ENCODE measurements around the gene ANKRD34A. TPM values are rescaled to one million over a fixed set of nuclear protein-coding genes. Genes with fewer than 3 reads are reported as not detected.

ANKRD34A gene
- total and polyA plus RNA-seq, 2 of the 13 experiments (the other 11 are each of a cell fraction or from before 2014, with no cell fraction given), result 0.05 to 0.07 TPM

DNA sequence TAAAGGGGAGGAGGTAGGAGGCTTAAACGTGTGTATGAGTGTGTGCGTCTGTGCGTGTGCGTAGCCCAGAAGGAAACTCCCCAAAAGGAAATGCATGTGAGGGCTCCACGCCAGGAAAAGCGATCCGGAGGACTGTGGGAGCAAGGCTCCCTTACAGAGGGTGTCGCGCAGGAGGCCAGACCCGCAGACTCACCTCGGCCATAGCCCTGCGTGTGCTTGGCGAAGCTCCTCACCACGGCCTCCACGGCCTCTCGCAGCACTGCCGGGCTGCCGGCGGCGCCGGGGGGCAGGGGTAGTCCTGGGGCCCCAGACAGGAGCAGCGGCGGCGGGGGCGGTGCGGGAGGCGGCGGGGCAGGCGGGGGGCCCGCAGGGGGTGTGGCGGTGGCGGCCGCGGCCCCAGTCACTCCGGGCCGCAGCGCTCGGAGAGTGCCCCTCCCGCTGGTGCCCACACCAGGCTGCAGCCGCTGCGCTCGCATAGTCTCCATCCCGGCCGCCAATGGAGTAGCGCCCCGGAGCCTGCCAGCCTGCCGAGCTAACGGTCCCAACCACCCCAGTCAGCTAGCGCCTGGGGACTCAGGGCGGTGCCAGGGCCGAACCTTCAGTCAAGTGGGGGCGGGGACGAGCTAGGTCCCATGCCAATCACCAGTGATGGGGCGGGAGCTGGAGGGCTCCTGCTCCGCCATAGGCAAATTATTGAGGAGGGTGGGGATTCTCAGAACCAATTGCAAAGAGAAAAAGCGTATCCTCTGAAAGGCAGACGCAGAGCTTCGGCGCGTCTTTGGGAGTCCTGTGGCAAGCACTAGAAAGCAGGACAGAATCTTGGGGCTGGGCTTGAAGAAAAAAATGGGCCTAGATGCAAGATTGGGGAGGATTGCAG lies 6.7 kb downstream of the ANKRD34A start, which contains the start of gene LIX1L (continued):
- TF ChIP-seq, protein P1, sequence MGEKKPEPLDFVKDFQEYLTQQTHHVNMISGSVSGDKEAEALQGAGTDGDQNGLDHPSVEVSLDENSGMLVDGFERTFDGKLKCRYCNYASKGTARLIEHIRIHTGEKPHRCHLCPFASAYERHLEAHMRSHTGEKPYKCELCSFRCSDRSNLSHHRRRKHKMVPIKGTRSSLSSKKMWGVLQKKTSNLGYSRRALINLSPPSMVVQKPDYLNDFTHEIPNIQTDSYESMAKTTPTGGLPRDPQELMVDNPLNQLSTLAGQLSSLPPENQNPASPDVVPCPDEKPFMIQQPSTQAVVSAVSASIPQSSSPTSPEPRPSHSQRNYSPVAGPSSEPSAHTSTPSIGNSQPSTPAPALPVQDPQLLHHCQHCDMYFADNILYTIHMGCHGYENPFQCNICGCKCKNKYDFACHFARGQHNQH (CRISPR knock-in tag; IDR thresholded peaks at IDR 0.05), result no peak; the same call in 1 of the 2 replicates
- TF ChIP-seq, protein P2, sequence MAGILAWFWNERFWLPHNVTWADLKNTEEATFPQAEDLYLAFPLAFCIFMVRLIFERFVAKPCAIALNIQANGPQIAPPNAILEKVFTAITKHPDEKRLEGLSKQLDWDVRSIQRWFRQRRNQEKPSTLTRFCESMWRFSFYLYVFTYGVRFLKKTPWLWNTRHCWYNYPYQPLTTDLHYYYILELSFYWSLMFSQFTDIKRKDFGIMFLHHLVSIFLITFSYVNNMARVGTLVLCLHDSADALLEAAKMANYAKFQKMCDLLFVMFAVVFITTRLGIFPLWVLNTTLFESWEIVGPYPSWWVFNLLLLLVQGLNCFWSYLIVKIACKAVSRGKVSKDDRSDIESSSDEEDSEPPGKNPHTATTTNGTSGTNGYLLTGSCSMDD (CRISPR knock-in tag; IDR thresholded peaks at IDR 0.05), result no peak
- no peak for TF ChIP-seq ZBTB20 (CRISPR knock-in tag; IDR thresholded peaks at IDR 0.05; ENCODE audit: borderline replicate concordance, low read depth)
- TF ChIP-seq TCF7 (IDR thresholded peaks at IDR 0.05; ENCODE audit: low read depth), result no peak
- no peak for TF ChIP-seq CCAR2 (optimal IDR thresholded peaks at IDR 0.05; ENCODE audit: low read depth, low read length)
- TF ChIP-seq, protein P3, sequence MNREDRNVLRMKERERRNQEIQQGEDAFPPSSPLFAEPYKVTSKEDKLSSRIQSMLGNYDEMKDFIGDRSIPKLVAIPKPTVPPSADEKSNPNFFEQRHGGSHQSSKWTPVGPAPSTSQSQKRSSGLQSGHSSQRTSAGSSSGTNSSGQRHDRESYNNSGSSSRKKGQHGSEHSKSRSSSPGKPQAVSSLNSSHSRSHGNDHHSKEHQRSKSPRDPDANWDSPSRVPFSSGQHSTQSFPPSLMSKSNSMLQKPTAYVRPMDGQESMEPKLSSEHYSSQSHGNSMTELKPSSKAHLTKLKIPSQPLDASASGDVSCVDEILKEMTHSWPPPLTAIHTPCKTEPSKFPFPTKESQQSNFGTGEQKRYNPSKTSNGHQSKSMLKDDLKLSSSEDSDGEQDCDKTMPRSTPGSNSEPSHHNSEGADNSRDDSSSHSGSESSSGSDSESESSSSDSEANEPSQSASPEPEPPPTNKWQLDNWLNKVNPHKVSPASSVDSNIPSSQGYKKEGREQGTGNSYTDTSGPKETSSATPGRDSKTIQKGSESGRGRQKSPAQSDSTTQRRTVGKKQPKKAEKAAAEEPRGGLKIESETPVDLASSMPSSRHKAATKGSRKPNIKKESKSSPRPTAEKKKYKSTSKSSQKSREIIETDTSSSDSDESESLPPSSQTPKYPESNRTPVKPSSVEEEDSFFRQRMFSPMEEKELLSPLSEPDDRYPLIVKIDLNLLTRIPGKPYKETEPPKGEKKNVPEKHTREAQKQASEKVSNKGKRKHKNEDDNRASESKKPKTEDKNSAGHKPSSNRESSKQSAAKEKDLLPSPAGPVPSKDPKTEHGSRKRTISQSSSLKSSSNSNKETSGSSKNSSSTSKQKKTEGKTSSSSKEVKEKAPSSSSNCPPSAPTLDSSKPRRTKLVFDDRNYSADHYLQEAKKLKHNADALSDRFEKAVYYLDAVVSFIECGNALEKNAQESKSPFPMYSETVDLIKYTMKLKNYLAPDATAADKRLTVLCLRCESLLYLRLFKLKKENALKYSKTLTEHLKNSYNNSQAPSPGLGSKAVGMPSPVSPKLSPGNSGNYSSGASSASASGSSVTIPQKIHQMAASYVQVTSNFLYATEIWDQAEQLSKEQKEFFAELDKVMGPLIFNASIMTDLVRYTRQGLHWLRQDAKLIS (CRISPR knock-in tag; IDR thresholded peaks at IDR 0.05), result no peak
- TF ChIP-seq EP300 (IDR thresholded peaks at IDR 0.05; ENCODE audit: low read depth in 2 of 2, low read length in 2 of 2), result no peak
- TF ChIP-seq EP300 (CRISPR knock-in tag; IDR thresholded peaks at IDR 0.05; ENCODE audit: borderline replicate concordance), result no peak
- 0 out of 2 replicates have a peak, but pooled peaks have one; percentile 39 for TF ChIP-seq HIVEP1 (CRISPR knock-in tag; IDR thresholded peaks at IDR 0.05)
- no peak for TF ChIP-seq TP53 (CRISPR knock-in tag; conservative IDR thresholded peaks at IDR 0.05)
- no peak for TF ChIP-seq ZNF382 (CRISPR knock-in tag; IDR thresholded peaks at IDR 0.05; ENCODE audit: borderline replicate concordance)
- no peak for TF ChIP-seq GTF3A (CRISPR knock-in tag; conservative IDR thresholded peaks at IDR 0.05)
- no peak for TF ChIP-seq ZNF776 (CRISPR knock-in tag; IDR thresholded peaks at IDR 0.05)
- TF ChIP-seq STAG1 (CRISPR knock-in tag; IDR thresholded peaks at IDR 0.05), result no peak
- TF ChIP-seq SSRP1 (CRISPR knock-in tag; IDR thresholded peaks at IDR 0.05), result no peak
- TF ChIP-seq TBX3 (IDR thresholded peaks at IDR 0.05; ENCODE audit: borderline replicate concordance), result no peak
- TF ChIP-seq ZNF101 (CRISPR knock-in tag; IDR thresholded peaks at IDR 0.05; ENCODE audit: borderline replicate concordance, low read depth), result no peak
- no peak for TF ChIP-seq JDP2 (CRISPR knock-in tag; IDR thresholded peaks at IDR 0.05; ENCODE audit: borderline replicate concordance)
- TF ChIP-seq, protein P4, sequence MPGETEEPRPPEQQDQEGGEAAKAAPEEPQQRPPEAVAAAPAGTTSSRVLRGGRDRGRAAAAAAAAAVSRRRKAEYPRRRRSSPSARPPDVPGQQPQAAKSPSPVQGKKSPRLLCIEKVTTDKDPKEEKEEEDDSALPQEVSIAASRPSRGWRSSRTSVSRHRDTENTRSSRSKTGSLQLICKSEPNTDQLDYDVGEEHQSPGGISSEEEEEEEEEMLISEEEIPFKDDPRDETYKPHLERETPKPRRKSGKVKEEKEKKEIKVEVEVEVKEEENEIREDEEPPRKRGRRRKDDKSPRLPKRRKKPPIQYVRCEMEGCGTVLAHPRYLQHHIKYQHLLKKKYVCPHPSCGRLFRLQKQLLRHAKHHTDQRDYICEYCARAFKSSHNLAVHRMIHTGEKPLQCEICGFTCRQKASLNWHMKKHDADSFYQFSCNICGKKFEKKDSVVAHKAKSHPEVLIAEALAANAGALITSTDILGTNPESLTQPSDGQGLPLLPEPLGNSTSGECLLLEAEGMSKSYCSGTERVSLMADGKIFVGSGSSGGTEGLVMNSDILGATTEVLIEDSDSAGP (CRISPR knock-in tag; IDR thresholded peaks at IDR 0.05; ENCODE audit: borderline replicate concordance), result peak; percentile 46; the same call in 1 of the 2 replicates
- TF ChIP-seq, protein P5, sequence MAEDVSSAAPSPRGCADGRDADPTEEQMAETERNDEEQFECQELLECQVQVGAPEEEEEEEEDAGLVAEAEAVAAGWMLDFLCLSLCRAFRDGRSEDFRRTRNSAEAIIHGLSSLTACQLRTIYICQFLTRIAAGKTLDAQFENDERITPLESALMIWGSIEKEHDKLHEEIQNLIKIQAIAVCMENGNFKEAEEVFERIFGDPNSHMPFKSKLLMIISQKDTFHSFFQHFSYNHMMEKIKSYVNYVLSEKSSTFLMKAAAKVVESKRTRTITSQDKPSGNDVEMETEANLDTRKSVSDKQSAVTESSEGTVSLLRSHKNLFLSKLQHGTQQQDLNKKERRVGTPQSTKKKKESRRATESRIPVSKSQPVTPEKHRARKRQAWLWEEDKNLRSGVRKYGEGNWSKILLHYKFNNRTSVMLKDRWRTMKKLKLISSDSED (CRISPR knock-in tag; IDR thresholded peaks at IDR 0.05), result no peak
